Prostate gland (tissue), 2 donors: ENCODE measurements around the gene SLC41A2.

ENCODE experiments used
- POLR2A ChIP-seq: fragments of 450-650 bp; IDR thresholded peaks from one replicate; pipeline ENCODE4 v1.6.1; 2016; ENCODE audit warnings: antibody characterized with exemption, mild to moderate bottlenecking
- POLR2AphosphoS5 ChIP-seq: sonication (generic); formaldehyde crosslinking; IDR thresholded peaks from one replicate; pipeline ENCODE4 v1.6.1; 2017; ENCODE audit warnings: antibody characterized with exemption
- TF ChIP-seq, protein P1 (sequence below), 4 experiments: fragments of 200-600 bp in 2 of 4; fragments of 450-650 bp in 2 of 4; sonication (generic) in 2 of 4; IDR thresholded peaks; 1 replicate in 3 of 4; 2 replicates in 1 of 4; pipeline ENCODE4 v1.5.1; 2016 to 2019; ENCODE audit warnings: antibody characterized with exemption in 4 of 4, mild to moderate bottlenecking in 2 of 4, moderate library complexity in 2 of 4

GRCh38 chr12:104990950-104991349 is 32.9 kb upstream of the SLC41A2 start:
- TF ChIP-seq POLR2A (no peak), POLR2AphosphoS5 (no peak)
- TF ChIP-seq, protein P1, sequence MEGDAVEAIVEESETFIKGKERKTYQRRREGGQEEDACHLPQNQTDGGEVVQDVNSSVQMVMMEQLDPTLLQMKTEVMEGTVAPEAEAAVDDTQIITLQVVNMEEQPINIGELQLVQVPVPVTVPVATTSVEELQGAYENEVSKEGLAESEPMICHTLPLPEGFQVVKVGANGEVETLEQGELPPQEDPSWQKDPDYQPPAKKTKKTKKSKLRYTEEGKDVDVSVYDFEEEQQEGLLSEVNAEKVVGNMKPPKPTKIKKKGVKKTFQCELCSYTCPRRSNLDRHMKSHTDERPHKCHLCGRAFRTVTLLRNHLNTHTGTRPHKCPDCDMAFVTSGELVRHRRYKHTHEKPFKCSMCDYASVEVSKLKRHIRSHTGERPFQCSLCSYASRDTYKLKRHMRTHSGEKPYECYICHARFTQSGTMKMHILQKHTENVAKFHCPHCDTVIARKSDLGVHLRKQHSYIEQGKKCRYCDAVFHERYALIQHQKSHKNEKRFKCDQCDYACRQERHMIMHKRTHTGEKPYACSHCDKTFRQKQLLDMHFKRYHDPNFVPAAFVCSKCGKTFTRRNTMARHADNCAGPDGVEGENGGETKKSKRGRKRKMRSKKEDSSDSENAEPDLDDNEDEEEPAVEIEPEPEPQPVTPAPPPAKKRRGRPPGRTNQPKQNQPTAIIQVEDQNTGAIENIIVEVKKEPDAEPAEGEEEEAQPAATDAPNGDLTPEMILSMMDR (IDR thresholded peaks at IDR 0.05) = no peak
